Activated T-helper 2 cell treated with anti-CD3 and anti-CD28 coated beads, Interferon-gamma antibody, Interleukin-2, Interleukin-4, amounts not matched to agents 10 μg/mL and 5 μg/mL and 100 μg/mL, durations not matched to agents 14 hours and 24 hours and 36 hours (primary cell): ENCODE results near the gene SCUBE3. TPM values are rescaled to one million over a fixed set of nuclear protein-coding genes. Genes with fewer than 3 reads are reported as not detected.

ENCODE experiments used
- DNase-seq: peaks from one replicate; pipeline ENCODE4 v3.0.0; 2021; ENCODE audit warnings: low spot score
- H3K27ac Mint-ChIP-seq: one replicate; pipeline ENCODE4 v1.8.0; 2021; ENCODE audit warnings: mixed read lengths
- H3K27me3 Mint-ChIP-seq: one replicate; pipeline ENCODE4 v1.8.0; 2021; ENCODE audit warnings: low read depth, mixed read lengths
- H3K36me3 Mint-ChIP-seq: one replicate; pipeline ENCODE4 v1.8.0; 2021; ENCODE audit warnings: low read depth, mixed read lengths
- H3K4me1 Mint-ChIP-seq: one replicate; pipeline ENCODE4 v1.8.0; 2021; ENCODE audit warnings: low read depth, mixed read lengths
- H3K4me3 Mint-ChIP-seq: one replicate; pipeline ENCODE4 v1.8.0; 2021; ENCODE audit warnings: low read depth, mild to moderate bottlenecking, moderate library complexity, mixed read lengths
- H3K9me3 Mint-ChIP-seq: one replicate; pipeline ENCODE4 v1.8.0; 2021; ENCODE audit warnings: mixed read lengths
- intact Hi-C: fragments of 100-400 bp; cut with micrococcal nuclease; formaldehyde crosslinking; loops from one replicate; pipeline ENCODE4 v1.15.1; 2023
- total RNA-seq: library from RNA; stranded (reverse); gene quantifications from 2 replicates; pipeline ENCODE4 v1.2.3, GENCODE V29; 2022

Gene SCUBE3
- total RNA-seq, 1 donor from 2014 or later, result not detected

DNA sequence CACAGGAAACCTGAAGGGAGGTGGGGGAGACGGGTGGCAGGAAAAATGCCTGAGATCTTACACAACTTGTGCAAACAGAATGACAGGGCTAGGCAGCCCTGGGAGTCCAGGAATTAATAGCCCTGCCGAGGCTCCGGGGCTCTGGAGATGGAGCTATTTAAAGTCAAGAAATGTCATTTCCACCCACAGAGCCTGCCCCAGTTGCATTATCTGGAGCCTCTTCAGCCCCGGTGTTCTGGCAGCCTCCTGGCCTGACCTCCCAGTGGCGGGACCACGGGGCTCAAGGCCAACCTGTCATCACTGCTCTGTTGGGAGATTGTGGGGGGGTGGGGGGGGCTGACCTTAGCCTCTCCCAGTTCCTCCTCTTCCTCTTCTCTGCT lies 28.5 kb upstream of the SCUBE3 start:
- H3K9me3 Mint-ChIP-seq, result no peaks in the 10 kb centered on the region
- no peak overlapping the region for H3K27ac Mint-ChIP-seq
- DNase-seq, result no peak
- H3K4me1 Mint-ChIP-seq, result no peaks in the 10 kb centered on the region
- H3K36me3 Mint-ChIP-seq, result no peaks in the 10 kb centered on the region
- peaks cover 31% of the 10 kb centered on the region for H3K27me3 Mint-ChIP-seq
- intact Hi-C loops, result no loop called here
- H3K4me3 Mint-ChIP-seq, result no peak overlapping the region

DNA sequence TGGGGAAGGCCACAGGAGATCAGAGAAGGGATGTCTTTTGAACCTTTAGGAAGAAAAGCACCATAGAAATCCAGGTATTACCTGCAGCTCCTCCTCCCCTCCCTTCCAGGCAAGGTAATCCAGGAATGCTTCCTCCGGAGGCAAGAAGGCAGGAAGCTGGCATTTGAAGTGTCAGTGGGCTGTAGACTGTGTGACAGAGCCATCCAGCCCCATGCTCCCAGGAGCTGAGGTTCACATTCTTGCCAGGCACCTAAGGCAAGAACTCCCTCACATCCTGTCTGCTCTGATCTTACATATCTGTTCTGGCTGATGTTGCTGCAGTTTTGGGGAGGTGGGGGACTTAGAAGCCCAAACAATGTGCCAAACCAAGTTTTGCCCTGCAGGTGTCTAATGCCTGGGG lies 27.8 kb upstream of the SCUBE3 start:
- Mint-ChIP-seq H3K27ac (no peak overlapping the region), H3K4me1 (no peaks in the 10 kb centered on the region), H3K9me3 (no peaks in the 10 kb centered on the region), H3K27me3 (peaks cover 28% of the 10 kb centered on the region), H3K4me3 (no peak overlapping the region), H3K36me3 (no peaks in the 10 kb centered on the region)
- DNase-seq, result no peak
- intact Hi-C loops, result no loop called here

DNA sequence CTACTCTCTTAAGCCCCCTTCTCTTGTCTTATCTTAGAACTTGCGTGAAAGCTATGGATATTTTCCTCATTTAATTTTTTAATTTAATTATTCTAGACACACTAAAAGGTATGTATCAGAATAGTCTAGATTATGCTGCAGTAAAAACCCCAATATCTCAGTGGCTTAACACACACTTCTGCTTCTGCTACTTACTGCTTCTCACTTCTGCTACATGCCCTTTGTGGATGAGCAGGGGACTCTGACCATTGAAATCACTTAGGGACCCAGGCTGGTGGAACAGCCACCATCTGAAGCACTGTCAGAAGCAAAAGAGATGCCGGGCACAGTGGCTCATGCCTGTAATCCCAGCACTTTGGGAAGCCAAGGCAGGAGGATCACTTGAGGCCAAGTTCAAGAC lies 27.2 kb upstream of the SCUBE3 start:
- Mint-ChIP-seq H3K36me3 (no peaks in the 10 kb centered on the region), H3K4me1 (no peaks in the 10 kb centered on the region), H3K4me3 (no peak overlapping the region), H3K27me3 (peaks cover 25% of the 10 kb centered on the region), H3K27ac (no peak overlapping the region), H3K9me3 (no peaks in the 10 kb centered on the region)
- DNase-seq, result no peak
- intact Hi-C loops, result no loop called here

DNA sequence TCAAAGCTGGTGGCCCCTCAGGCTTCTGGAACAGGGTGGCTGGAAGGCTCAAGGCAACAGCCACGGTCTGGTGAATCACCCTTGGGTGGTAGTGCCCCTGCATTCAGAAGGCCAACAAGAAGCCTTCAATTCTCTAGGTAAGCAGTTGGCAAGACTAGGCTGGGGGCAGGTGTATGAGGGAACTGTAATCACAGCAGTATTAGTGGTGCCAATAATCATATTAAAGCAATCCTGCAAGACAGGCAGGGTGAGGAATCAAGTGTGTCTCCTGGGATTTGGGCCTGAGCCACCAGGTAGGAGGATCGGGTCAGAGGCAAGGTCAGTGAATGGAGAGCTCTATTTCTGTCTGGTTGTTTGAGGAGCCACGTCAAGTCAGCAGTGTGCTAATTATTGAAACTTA lies 24.9 kb upstream of the SCUBE3 start:
- intact Hi-C loops, result no loop called here
- no peaks in the 10 kb centered on the region for H3K9me3 Mint-ChIP-seq
- no peak overlapping the region for H3K27ac Mint-ChIP-seq
- no peak overlapping the region for H3K4me3 Mint-ChIP-seq
- no peak for DNase-seq
- H3K4me1 Mint-ChIP-seq, result peaks cover under 1% of the 10 kb centered on the region
- no peaks in the 10 kb centered on the region for H3K36me3 Mint-ChIP-seq
- peaks cover 16% of the 10 kb centered on the region for H3K27me3 Mint-ChIP-seq

DNA sequence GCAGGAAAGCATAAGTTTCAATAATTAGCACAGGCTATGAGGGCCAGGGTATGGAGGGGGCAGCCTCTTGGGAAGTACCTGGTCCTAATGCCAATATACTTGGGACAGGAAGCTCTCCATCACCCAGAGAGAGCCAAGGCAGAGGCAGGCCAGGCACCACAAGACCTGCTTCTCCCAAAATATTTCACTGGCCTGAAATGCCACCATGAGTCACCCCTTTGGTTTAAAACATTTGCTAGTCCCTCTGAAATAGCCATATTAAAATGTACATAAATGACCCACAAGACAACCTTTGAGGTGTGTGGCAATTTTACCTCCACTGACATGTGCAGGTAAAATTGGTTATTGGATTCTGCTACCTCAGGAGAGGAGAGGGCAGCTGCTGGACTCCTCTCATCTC lies 23.4 kb upstream of the SCUBE3 start:
- no peak for DNase-seq
- H3K36me3 Mint-ChIP-seq, result no peaks in the 10 kb centered on the region
- H3K4me3 Mint-ChIP-seq, result no peak overlapping the region
- H3K4me1 Mint-ChIP-seq, result peaks cover 2% of the 10 kb centered on the region
- no peaks in the 10 kb centered on the region for H3K9me3 Mint-ChIP-seq
- no peak overlapping the region for H3K27ac Mint-ChIP-seq
- H3K27me3 Mint-ChIP-seq, result peaks cover 18% of the 10 kb centered on the region
- intact Hi-C loops, result no loop called here

DNA sequence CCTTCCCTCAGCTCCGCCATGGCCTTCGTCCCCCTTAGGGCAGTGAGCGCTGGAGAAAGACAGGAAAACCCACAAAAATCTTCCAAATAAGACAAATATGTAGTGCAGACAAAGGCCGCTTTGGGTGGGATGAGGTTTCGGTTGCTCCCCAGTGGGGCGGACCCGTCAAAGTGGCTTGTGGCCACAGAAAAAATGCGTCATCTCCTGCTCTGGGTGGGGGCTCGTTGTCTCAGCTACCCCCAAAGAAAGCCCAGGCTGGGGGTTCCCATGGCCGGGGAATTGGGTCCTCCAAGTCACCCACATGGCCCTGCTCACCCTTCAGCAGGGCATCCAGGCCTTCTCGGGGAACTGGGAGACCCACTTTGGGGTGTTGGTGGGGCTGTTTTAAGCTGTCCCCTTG lies 21.9 kb upstream of the SCUBE3 start:
- H3K27me3 Mint-ChIP-seq, result peaks cover 24% of the 10 kb centered on the region
- H3K4me1 Mint-ChIP-seq, result peaks cover 2% of the 10 kb centered on the region
- no peak for DNase-seq
- H3K9me3 Mint-ChIP-seq, result no peaks in the 10 kb centered on the region
- H3K4me3 Mint-ChIP-seq, result no peak overlapping the region
- no peak overlapping the region for H3K27ac Mint-ChIP-seq
- H3K36me3 Mint-ChIP-seq, result no peaks in the 10 kb centered on the region
- intact Hi-C loops, result no loop called here

DNA sequence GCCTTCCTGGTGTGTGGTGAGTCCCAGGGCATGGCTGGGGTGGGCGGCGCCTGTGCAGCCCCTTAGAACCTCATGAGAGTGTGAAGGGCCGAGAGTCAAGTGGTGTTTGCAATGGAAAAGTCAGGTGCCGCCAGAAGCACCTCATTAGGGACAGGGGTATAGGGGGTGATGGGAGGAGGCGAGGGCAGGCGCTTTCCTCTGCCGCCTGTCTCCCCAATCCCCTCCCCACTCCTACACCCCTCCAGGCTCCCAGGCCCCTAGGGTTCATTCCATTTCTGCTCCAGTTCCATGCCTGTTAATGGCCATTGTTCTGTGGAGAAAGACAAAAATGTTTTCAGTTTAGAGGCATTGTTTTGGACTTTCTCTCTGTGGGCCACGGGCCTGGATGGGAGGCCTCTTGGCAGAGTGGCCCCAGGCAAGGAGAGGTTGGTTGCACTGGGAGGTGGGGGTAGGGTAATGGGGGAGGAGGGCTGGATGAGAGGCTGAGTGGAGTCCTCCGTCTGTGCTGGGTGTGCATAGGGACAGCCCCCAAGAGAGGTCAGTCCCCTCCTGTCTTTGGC lies 21.4 kb upstream of the SCUBE3 start:
- Mint-ChIP-seq H3K27me3 (peaks cover 28% of the 10 kb centered on the region), H3K4me1 (peaks cover 3% of the 10 kb centered on the region), H3K27ac (no peak overlapping the region), H3K36me3 (no peaks in the 10 kb centered on the region), H3K4me3 (no peak overlapping the region), H3K9me3 (no peaks in the 10 kb centered on the region)
- DNase-seq, result no peak
- intact Hi-C loops, result no loop called here

DNA sequence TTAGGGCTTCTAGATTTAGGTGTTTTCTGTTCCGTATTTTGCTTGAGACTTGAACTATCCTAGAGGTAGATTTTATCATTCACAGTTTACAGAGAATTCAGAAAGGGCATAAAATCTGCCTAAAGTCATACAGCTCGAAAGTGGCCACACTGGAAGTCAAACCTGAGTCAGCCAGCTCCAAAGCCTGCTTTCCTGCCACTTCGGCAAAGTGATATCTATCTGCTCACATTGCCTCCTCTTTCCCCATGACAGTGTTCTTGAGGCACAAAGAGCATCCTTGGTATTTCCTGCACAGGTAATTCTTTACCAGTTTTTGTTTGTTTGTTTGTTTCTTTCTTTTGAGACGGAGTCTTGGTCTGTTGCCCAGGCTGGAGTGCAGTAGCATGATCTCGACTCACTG lies 19.4 kb upstream of the SCUBE3 start:
- peaks cover 34% of the 10 kb centered on the region for H3K27me3 Mint-ChIP-seq
- no peaks in the 10 kb centered on the region for H3K36me3 Mint-ChIP-seq
- H3K9me3 Mint-ChIP-seq, result no peaks in the 10 kb centered on the region
- intact Hi-C loops, result no loop called here
- no peak overlapping the region for H3K4me3 Mint-ChIP-seq
- DNase-seq, result no peak
- no peak overlapping the region for H3K27ac Mint-ChIP-seq
- H3K4me1 Mint-ChIP-seq, result peaks cover 3% of the 10 kb centered on the region

DNA sequence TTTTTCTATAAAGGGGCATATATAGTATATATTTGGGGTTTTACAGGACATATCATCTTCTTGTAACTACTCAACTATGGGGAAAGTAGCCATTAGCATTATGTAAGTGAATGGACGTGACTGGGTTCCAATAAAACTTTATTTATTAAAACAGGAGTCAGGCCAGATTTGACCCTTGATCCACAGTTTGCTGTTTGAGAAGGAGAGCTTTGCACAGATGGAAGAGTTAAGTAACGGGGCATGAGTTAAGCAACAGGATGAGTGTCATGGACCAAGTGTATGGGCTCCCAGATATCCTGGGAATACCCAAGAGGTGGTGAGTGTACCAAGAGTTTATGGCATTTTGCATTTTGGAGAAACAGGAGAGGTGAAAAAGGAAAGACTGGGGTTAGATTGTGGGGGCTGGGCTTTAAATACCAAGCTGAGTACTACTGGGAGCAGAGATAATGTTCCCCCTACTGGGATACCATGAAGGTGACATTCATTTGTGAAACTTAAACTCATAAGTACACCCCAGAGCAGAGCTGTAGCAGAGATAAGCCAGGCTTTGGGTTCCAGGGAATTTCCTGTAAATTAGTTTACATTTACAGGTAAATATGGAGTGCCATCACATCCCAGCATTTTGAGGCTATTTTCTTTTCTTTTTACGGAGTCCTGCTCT lies 18.5 kb upstream of the SCUBE3 start:
- Mint-ChIP-seq H3K4me1 (peaks cover 3% of the 10 kb centered on the region), H3K27me3 (peaks cover 37% of the 10 kb centered on the region), H3K4me3 (no peak overlapping the region), H3K9me3 (no peaks in the 10 kb centered on the region), H3K27ac (no peak overlapping the region), H3K36me3 (no peaks in the 10 kb centered on the region)
- DNase-seq, result no peak
- intact Hi-C loops, result no loop called here

DNA sequence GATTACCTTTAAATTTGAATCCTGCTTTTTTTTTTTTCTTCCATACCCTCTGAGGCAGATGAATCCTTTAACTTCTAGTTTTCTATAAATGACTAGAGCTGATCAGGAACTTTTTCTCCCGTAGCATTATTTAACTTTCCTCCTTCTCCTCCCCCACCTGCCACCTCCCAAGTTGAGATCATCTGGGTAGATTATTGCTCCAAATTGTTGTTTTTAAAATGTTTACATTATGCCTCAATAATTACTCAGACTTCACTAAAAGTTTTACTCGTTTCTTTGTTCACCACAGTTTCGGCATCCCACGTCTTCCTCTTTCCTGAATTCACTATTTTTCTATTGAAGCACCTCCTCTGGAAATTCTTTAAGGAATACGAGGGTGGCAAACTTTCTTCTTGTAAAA lies 16.6 kb upstream of the SCUBE3 start:
- Mint-ChIP-seq H3K4me3 (no peak overlapping the region), H3K27me3 (peaks cover 35% of the 10 kb centered on the region), H3K36me3 (no peaks in the 10 kb centered on the region), H3K27ac (no peak overlapping the region), H3K4me1 (peaks cover 3% of the 10 kb centered on the region), H3K9me3 (no peaks in the 10 kb centered on the region)
- no peak for DNase-seq
- intact Hi-C loops, result no loop called here

DNA sequence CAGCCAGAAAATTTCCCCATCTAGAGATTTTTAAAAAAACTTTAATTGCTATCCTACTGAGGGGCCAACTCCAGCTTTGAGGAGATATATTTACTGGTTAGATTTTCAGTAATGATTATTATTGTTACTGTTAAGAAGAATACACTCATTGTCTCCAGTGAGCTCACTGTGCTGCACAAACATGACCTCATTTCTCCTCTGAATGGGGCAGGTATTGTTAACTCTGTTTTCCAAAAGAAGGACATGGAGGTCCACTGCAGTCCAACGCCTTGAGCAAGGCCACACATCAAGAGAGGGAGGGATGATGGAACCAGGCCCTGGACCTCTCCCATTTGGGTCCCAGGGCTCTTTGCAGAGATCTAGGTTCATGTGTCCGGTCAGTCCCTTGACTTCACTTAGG lies 13.9 kb upstream of the SCUBE3 start:
- H3K4me1 Mint-ChIP-seq, result peaks cover 1% of the 10 kb centered on the region
- no peak overlapping the region for H3K4me3 Mint-ChIP-seq
- intact Hi-C loops, result no loop called here
- H3K27me3 Mint-ChIP-seq, result peaks cover 47% of the 10 kb centered on the region
- no peaks in the 10 kb centered on the region for H3K9me3 Mint-ChIP-seq
- H3K36me3 Mint-ChIP-seq, result no peaks in the 10 kb centered on the region
- DNase-seq, result no peak
- H3K27ac Mint-ChIP-seq, result no peak overlapping the region

DNA sequence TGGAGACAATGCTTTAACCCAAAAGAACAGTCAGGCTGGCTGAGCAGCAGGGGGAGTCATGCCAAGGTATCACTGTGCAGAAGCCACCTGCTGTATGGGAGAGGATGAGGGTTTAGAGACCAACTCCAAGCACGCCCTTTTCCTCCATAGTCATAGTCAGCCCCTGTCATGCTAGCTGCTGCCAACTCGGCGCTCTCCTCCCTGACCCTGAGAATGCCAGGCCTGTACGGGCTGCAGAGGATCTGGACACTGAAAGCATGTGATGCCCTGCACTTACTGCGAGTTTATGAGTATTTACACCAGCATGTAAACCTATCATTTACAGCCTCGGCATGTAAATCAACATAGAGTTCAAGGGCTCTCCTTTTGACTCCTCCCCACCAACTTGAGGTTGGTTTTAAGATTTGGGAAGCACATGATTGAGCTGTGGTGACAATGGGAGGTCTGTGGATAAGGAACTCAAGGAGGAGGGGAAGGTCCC lies 11.7 kb upstream of the SCUBE3 start:
- Mint-ChIP-seq H3K27me3 (peaks cover 47% of the 10 kb centered on the region), H3K36me3 (no peaks in the 10 kb centered on the region), H3K9me3 (no peaks in the 10 kb centered on the region), H3K4me3 (no peak overlapping the region), H3K4me1 (peaks cover 1% of the 10 kb centered on the region), H3K27ac (no peak overlapping the region)
- intact Hi-C loops, result no loop called here
- DNase-seq, result no peak

DNA sequence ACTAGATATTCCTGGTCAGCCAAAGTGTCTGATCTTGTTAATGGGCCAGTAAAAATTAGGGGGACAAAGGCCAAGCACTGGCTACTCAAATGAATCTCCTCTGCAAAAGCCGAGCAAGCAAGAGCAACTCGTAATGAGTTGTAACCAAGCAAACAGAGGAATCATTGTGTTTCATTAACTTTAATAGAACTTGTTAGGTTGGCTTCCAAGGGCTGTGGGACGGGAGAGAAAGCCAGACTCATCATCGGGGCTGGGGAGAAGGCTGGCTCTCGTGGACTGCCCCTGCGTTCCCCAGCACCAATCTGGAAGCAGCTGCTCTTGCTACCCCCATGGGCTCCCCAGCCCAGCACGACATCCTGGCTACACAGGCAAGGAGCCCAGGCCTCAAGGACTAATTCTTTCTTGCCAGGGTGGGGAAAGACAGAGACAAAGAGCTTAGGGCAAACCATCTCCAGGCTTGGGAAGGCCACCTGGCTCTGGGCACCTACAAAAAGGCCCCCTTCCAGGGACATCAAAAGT lies 10.5 kb upstream of the SCUBE3 start:
- Mint-ChIP-seq H3K27ac (no peak overlapping the region), H3K9me3 (no peaks in the 10 kb centered on the region), H3K4me3 (no peak overlapping the region), H3K36me3 (no peaks in the 10 kb centered on the region), H3K27me3 (peaks cover 50% of the 10 kb centered on the region), H3K4me1 (no peaks in the 10 kb centered on the region)
- DNase-seq, result no peak
- intact Hi-C loops, result no loop called here
